ENCODE data around the gene FHOD3.
"Not testable (repeated sequence)": the region's sequence is repeated elsewhere in the genome, so short reads cannot be mapped to it uniquely, and the experiment has no call there.

FHOD3 gene

GRCh38 chr18:36798738-36799473, 501.4 kb downstream of the FHOD3 start:
- DNase-seq (ENCODE audit: low read depth) = peak; percentile 18

- DNase-seq (ENCODE audit: low read depth) = no peak
These were observed 507.6 kb downstream of the FHOD3 start for GRCh38 chr18:36805105-36805504.

GRCh38 chr18:36808681-36809080, 511.2 kb downstream of the FHOD3 start:
- peak; percentile 74 for DNase-seq (ENCODE audit: low read depth)

GRCh38 chr18:36809590-36810381, 512.3 kb downstream of the FHOD3 start:
- DNase-seq (ENCODE audit: low read depth) = peak; percentile 65

GRCh38 chr18:36811430-36811829, 513.9 kb downstream of the FHOD3 start:
- DNase-seq (ENCODE audit: low read depth) = peak; percentile 85

- no peak for DNase-seq (ENCODE audit: low read depth)
These were observed 514.4 kb downstream of the FHOD3 start for GRCh38 chr18:36811955-36812354.

- DNase-seq (ENCODE audit: low read depth) = peak; percentile 52
These were observed 515.2 kb downstream of the FHOD3 start for GRCh38 chr18:36812678-36813077.

- no peak for DNase-seq (ENCODE audit: low read depth)
These were observed 515.7 kb downstream of the FHOD3 start for GRCh38 chr18:36813101-36813775.

- DNase-seq (ENCODE audit: low read depth) = no peak
These were observed 516.3 kb downstream of the FHOD3 start for GRCh38 chr18:36813824-36814223.

- no peak for DNase-seq (ENCODE audit: low read depth)
These were observed 517.5 kb downstream of the FHOD3 start for GRCh38 chr18:36814994-36815393.

- not testable (repeated sequence) for DNase-seq (ENCODE audit: low read depth)
These were observed 518.6 kb downstream of the FHOD3 start for GRCh38 chr18:36816096-36816495.

- no peak for DNase-seq (ENCODE audit: low read depth)
These were observed 519.5 kb downstream of the FHOD3 start for GRCh38 chr18:36817039-36817438.

- DNase-seq (ENCODE audit: low read depth) = no peak
These were observed 521.1 kb downstream of the FHOD3 start for GRCh38 chr18:36818652-36819051.

GRCh38 chr18:36819621-36820020, 522.1 kb downstream of the FHOD3 start:
- no peak for DNase-seq (ENCODE audit: low read depth)

GRCh38 chr18:36821681-36822080, 524.2 kb downstream of the FHOD3 start:
- no peak for DNase-seq (ENCODE audit: low read depth)

GRCh38 chr18:36825526-36825925, 528.0 kb downstream of the FHOD3 start:
- no peak for DNase-seq (ENCODE audit: low read depth)

- DNase-seq (ENCODE audit: low read depth) = no peak
These were observed 529.0 kb downstream of the FHOD3 start for GRCh38 chr18:36826556-36826955.

GRCh38 chr18:36828157-36828629, 530.7 kb downstream of the FHOD3 start:
- peak; percentile 64 for DNase-seq (ENCODE audit: low read depth)

GRCh38 chr18:36828630-36829361, 531.3 kb downstream of the FHOD3 start, which contains the start of the genes KIAA1328 and TPGS2:
KIAA1328 (plus strand) TSS chr18:36829127; CDS start chr18:36829139, 12 bp downstream.
TPGS2 (minus strand) TSS chr18:36829002; CDS start chr18:36828767, 235 bp downstream.
- peak; percentile 80 for DNase-seq (ENCODE audit: low read depth)
